HFFc6 (cell line): Measurements from ENCODE around the gene TFF3. TPM values are rescaled to one million over a fixed set of nuclear protein-coding genes. Genes with fewer than 3 reads are reported as not detected.

ENCODE experiments used
- DNase-seq: peaks from one replicate; pipeline ENCODE4 v3.0.0-alpha.2; 2018
- H3K27ac Mint-ChIP-seq: 2 replicates; pipeline ENCODE4 v1.8.0; 2020; ENCODE audit warnings: mild to moderate bottlenecking, mixed read lengths
- H3K27me3 Mint-ChIP-seq: 2 replicates; pipeline ENCODE4 v1.8.0; 2021; ENCODE audit warnings: mild to moderate bottlenecking, moderate library complexity, mixed read lengths; ENCODE audit not compliant: insufficient read depth
- H3K36me3 Mint-ChIP-seq: 2 replicates; pipeline ENCODE4 v1.8.0; 2021; ENCODE audit warnings: low read depth, mixed read lengths
- H3K4me1 Mint-ChIP-seq: 2 replicates; pipeline ENCODE4 v1.8.0; 2020; ENCODE audit warnings: low read depth, mixed read lengths
- H3K4me3 Mint-ChIP-seq: 2 replicates; pipeline ENCODE4 v1.8.0; 2020; ENCODE audit warnings: mild to moderate bottlenecking, moderate library complexity, mixed read lengths
- H3K9me3 Mint-ChIP-seq: 2 replicates; pipeline ENCODE4 v1.8.0; 2020; ENCODE audit warnings: mild to moderate bottlenecking, mixed read lengths
- CTCF ChIP-seq: fragments of 200-600 bp; sonication (generic); IDR thresholded peaks from 2 replicates; pipeline ENCODE4 v1.5.0; 2021; ENCODE audit warnings: antibody characterized with exemption, mild to moderate bottlenecking
- total RNA-seq, 6 experiments: library from RNA; stranded (reverse); fragmentation: NEBNext Ultra II Directional; extraction: Animal tissue kit (Norgen Biotek cat#: 25700); gene quantifications; 2 replicates in 1 of 6; 3 replicates in 5 of 6; pipeline ENCODE4 v1.2.3, GENCODE V29; 2021

Gene TFF3
- total RNA-seq, 6 experiments from 2014 or later: not detected

- TF ChIP-seq CTCF: no peak
- no peak overlapping the region for H3K27ac Mint-ChIP-seq
- H3K4me3 Mint-ChIP-seq: no peak overlapping the region
- peaks cover 1% of the 10 kb centered on the region for H3K27me3 Mint-ChIP-seq
- H3K9me3 Mint-ChIP-seq: peaks cover 46% of the 10 kb centered on the region
- no peaks in the 10 kb centered on the region for H3K36me3 Mint-ChIP-seq
- H3K4me1 Mint-ChIP-seq: no peaks in the 10 kb centered on the region
- DNase-seq: no peak
These were observed 9.5 kb downstream of the TFF3 start for GRCh38 chr21:42305707-42306147.

GRCh38 chr21:42304556-42305454 lies 10.4 kb downstream of the TFF3 start:
- no peak for DNase-seq
- Mint-ChIP-seq H3K4me3 (no peak overlapping the region), H3K36me3 (0 out of 2 replicates have a peak, but pooled peaks cover 3% of the 10 kb centered on the region), H3K9me3 (peaks cover 49% of the 10 kb centered on the region), H3K4me1 (no peaks in the 10 kb centered on the region), H3K27me3 (peaks cover 1% of the 10 kb centered on the region), H3K27ac (no peak overlapping the region)
- TF ChIP-seq CTCF: no peak

- no peak for DNase-seq
- H3K27ac Mint-ChIP-seq: no peak overlapping the region
- no peak for TF ChIP-seq CTCF
- H3K4me3 Mint-ChIP-seq: no peak overlapping the region
- peaks cover 1% of the 10 kb centered on the region for H3K27me3 Mint-ChIP-seq
- peaks cover 49% of the 10 kb centered on the region for H3K9me3 Mint-ChIP-seq
- 0 out of 2 replicates have a peak, but pooled peaks cover 3% of the 10 kb centered on the region for H3K36me3 Mint-ChIP-seq
- no peaks in the 10 kb centered on the region for H3K4me1 Mint-ChIP-seq
These were observed 11.8 kb downstream of the TFF3 start for GRCh38 chr21:42303443-42303842.

- no peak overlapping the region for H3K27ac Mint-ChIP-seq
- H3K4me3 Mint-ChIP-seq: no peak overlapping the region
- H3K36me3 Mint-ChIP-seq: 0 out of 2 replicates have a peak, but pooled peaks cover 3% of the 10 kb centered on the region
- DNase-seq: no peak
- no peak for TF ChIP-seq CTCF
- no peaks in the 10 kb centered on the region for H3K4me1 Mint-ChIP-seq
- peaks cover 1% of the 10 kb centered on the region for H3K27me3 Mint-ChIP-seq
- H3K9me3 Mint-ChIP-seq: peaks cover 49% of the 10 kb centered on the region
These were observed 12.4 kb downstream of the TFF3 start for GRCh38 chr21:42302794-42303193.

- DNase-seq: no peak
- Mint-ChIP-seq H3K4me1 (no peaks in the 10 kb centered on the region), H3K27ac (no peak overlapping the region), H3K27me3 (peaks cover 2% of the 10 kb centered on the region), H3K4me3 (no peak overlapping the region), H3K36me3 (0 out of 2 replicates have a peak, but pooled peaks cover 3% of the 10 kb centered on the region), H3K9me3 (peaks cover 49% of the 10 kb centered on the region)
- no peak for TF ChIP-seq CTCF
These were observed 13.0 kb downstream of the TFF3 start for GRCh38 chr21:42302076-42302650.
